Measurements from ENCODE around the gene NRG2. TPM values are rescaled to one million over a fixed set of nuclear protein-coding genes. Genes with fewer than 3 reads are reported as not detected.

NRG2 gene
- total and polyA plus RNA-seq, 2 of the 8 experiments (the other 6 are each of a cell fraction or from before 2014, with no cell fraction given): 0.27 to 0.54 TPM

DNA sequence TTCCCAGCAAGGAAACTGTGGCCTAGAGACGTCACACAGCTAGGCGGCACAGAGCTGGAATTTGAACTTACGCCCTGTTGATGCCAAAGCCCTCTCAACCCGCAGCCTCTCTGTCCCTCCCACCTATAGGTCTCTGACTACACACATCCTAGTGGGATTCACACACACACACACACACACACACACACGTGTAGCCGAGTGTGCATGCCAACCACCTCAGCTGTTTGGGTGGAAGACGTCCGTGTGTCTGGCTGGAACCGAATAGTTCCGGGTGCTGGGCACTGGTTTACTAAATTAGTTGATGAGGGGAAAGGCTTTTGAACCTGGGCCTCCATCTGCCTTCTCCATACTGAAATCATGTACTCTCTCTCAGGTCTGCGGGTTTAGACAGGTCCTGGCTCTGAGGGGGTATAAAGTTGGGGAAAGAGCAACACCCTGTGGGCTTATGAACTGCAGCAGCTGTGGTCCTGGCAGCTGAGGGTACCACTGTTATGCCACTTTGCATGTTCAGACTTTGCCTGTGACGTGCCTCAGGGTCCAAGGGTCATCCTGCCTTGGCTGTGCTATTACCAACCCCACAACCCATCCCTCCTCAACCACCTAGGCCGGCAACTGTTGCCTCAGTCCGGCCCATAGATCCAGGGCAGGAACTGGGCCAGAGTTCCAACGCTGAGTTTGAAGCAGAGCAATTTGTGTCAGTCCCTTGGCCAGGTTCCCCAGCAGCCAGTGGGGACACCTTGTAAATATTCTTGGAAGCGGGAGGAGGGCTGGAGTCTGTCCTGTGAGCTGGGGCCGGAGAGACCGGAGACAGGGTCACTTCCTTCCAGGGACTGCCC is 197.0 kb downstream of the NRG2 start (continued):
- TF ChIP-seq, protein P1, sequence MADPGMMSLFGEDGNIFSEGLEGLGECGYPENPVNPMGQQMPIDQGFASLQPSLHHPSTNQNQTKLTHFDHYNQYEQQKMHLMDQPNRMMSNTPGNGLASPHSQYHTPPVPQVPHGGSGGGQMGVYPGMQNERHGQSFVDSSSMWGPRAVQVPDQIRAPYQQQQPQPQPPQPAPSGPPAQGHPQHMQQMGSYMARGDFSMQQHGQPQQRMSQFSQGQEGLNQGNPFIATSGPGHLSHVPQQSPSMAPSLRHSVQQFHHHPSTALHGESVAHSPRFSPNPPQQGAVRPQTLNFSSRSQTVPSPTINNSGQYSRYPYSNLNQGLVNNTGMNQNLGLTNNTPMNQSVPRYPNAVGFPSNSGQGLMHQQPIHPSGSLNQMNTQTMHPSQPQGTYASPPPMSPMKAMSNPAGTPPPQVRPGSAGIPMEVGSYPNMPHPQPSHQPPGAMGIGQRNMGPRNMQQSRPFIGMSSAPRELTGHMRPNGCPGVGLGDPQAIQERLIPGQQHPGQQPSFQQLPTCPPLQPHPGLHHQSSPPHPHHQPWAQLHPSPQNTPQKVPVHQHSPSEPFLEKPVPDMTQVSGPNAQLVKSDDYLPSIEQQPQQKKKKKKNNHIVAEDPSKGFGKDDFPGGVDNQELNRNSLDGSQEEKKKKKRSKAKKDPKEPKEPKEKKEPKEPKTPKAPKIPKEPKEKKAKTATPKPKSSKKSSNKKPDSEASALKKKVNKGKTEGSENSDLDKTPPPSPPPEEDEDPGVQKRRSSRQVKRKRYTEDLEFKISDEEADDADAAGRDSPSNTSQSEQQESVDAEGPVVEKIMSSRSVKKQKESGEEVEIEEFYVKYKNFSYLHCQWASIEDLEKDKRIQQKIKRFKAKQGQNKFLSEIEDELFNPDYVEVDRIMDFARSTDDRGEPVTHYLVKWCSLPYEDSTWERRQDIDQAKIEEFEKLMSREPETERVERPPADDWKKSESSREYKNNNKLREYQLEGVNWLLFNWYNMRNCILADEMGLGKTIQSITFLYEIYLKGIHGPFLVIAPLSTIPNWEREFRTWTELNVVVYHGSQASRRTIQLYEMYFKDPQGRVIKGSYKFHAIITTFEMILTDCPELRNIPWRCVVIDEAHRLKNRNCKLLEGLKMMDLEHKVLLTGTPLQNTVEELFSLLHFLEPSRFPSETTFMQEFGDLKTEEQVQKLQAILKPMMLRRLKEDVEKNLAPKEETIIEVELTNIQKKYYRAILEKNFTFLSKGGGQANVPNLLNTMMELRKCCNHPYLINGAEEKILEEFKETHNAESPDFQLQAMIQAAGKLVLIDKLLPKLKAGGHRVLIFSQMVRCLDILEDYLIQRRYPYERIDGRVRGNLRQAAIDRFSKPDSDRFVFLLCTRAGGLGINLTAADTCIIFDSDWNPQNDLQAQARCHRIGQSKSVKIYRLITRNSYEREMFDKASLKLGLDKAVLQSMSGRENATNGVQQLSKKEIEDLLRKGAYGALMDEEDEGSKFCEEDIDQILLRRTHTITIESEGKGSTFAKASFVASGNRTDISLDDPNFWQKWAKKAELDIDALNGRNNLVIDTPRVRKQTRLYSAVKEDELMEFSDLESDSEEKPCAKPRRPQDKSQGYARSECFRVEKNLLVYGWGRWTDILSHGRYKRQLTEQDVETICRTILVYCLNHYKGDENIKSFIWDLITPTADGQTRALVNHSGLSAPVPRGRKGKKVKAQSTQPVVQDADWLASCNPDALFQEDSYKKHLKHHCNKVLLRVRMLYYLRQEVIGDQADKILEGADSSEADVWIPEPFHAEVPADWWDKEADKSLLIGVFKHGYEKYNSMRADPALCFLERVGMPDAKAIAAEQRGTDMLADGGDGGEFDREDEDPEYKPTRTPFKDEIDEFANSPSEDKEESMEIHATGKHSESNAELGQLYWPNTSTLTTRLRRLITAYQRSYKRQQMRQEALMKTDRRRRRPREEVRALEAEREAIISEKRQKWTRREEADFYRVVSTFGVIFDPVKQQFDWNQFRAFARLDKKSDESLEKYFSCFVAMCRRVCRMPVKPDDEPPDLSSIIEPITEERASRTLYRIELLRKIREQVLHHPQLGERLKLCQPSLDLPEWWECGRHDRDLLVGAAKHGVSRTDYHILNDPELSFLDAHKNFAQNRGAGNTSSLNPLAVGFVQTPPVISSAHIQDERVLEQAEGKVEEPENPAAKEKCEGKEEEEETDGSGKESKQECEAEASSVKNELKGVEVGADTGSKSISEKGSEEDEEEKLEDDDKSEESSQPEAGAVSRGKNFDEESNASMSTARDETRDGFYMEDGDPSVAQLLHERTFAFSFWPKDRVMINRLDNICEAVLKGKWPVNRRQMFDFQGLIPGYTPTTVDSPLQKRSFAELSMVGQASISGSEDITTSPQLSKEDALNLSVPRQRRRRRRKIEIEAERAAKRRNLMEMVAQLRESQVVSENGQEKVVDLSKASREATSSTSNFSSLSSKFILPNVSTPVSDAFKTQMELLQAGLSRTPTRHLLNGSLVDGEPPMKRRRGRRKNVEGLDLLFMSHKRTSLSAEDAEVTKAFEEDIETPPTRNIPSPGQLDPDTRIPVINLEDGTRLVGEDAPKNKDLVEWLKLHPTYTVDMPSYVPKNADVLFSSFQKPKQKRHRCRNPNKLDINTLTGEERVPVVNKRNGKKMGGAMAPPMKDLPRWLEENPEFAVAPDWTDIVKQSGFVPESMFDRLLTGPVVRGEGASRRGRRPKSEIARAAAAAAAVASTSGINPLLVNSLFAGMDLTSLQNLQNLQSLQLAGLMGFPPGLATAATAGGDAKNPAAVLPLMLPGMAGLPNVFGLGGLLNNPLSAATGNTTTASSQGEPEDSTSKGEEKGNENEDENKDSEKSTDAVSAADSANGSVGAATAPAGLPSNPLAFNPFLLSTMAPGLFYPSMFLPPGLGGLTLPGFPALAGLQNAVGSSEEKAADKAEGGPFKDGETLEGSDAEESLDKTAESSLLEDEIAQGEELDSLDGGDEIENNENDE (IDR thresholded peaks at IDR 0.05; ENCODE audit: insufficient replicate concordance, low read length): no peak
- TF ChIP-seq TCF12 (IDR thresholded peaks at IDR 0.05; ENCODE audit: low read depth, low read length) (no peak), SUZ12 (IDR thresholded peaks at IDR 0.05; ENCODE audit: low read length) (no peak), GABPA (IDR thresholded peaks at IDR 0.05; ENCODE audit: borderline replicate concordance, insufficient read depth, low read length) (no peak), TEAD4 (IDR thresholded peaks at IDR 0.05; ENCODE audit: low read depth, low read length) (no peak), FOSL1 (IDR thresholded peaks at IDR 0.05; ENCODE audit: insufficient read depth, low read depth, low read length) (no peak), CHD1 (IDR thresholded peaks at IDR 0.05; ENCODE audit: low read depth, low read length) (no peak), GTF2F1 (IDR thresholded peaks at IDR 0.05; ENCODE audit: borderline replicate concordance, low read depth, low read length) (no peak), JUND (IDR thresholded peaks at IDR 0.05; ENCODE audit: low read length) (no peak)

Data from H1 (cell line).